Mucosa of stomach (tissue), 1 donor: ENCODE data around the gene CADM4.

ENCODE experiments used
- H3K27me3 ChIP-seq: one replicate; pipeline ENCODE4 v1.7.0; 2013; ENCODE audit warnings: mild to moderate bottlenecking, low read length; ENCODE audit not compliant: control insufficient read depth, insufficient read depth
- H3K36me3 ChIP-seq: one replicate; pipeline ENCODE4 v1.7.0; 2013; ENCODE audit warnings: low read length; ENCODE audit not compliant: control insufficient read depth, insufficient read depth
- H3K4me1 ChIP-seq: one replicate; pipeline ENCODE4 v1.7.0; 2013; ENCODE audit warnings: mild to moderate bottlenecking, low read length; ENCODE audit not compliant: control insufficient read depth, insufficient read depth
- H3K4me3 ChIP-seq: one replicate; pipeline ENCODE4 v1.7.0; 2013; ENCODE audit warnings: low read length
- H3K9ac ChIP-seq: one replicate; pipeline ENCODE4 v1.7.0; 2013; ENCODE audit warnings: mild to moderate bottlenecking, low read length, moderate library complexity
- H3K9me3 ChIP-seq: one replicate; pipeline ENCODE4 v1.7.0; 2013; ENCODE audit warnings: mild to moderate bottlenecking, low read length, moderate library complexity; ENCODE audit not compliant: control insufficient read depth
- donor health status: Pancreatic carcinoma.

CADM4 gene

GRCh38 chr19:43675269-43675879 lies 35.7 kb upstream of the CADM4 start:
- Histone ChIP-seq H3K4me3 (no peak overlapping the region), H3K36me3 (no peaks in the 10 kb centered on the region), H3K4me1 (peaks cover 63% of the 10 kb centered on the region), H3K9ac (peak overlapping the region; percentile 48), H3K9me3 (no peaks in the 10 kb centered on the region), H3K27me3 (no peaks in the 10 kb centered on the region)

GRCh38 chr19:43674596-43674995 lies 34.9 kb upstream of the CADM4 start:
- no peaks in the 10 kb centered on the region for H3K36me3 ChIP-seq
- H3K4me3 ChIP-seq = no peak overlapping the region
- peak overlapping the region; percentile 48 for H3K9ac ChIP-seq
- H3K9me3 ChIP-seq = no peaks in the 10 kb centered on the region
- H3K4me1 ChIP-seq = peaks cover 60% of the 10 kb centered on the region
- no peaks in the 10 kb centered on the region for H3K27me3 ChIP-seq

- Histone ChIP-seq H3K27me3 (no peaks in the 10 kb centered on the region), H3K36me3 (no peaks in the 10 kb centered on the region), H3K4me1 (peaks cover 56% of the 10 kb centered on the region), H3K9ac (peak overlapping the region; percentile 48), H3K4me3 (no peak overlapping the region), H3K9me3 (no peaks in the 10 kb centered on the region)
These were observed 34.5 kb upstream of the CADM4 start for GRCh38 chr19:43674183-43674582.

- Histone ChIP-seq H3K4me3 (no peak overlapping the region), H3K9me3 (no peaks in the 10 kb centered on the region), H3K36me3 (no peaks in the 10 kb centered on the region), H3K4me1 (peaks cover 54% of the 10 kb centered on the region), H3K27me3 (no peaks in the 10 kb centered on the region), H3K9ac (no peak overlapping the region)
These were observed 34.0 kb upstream of the CADM4 start for GRCh38 chr19:43673637-43674036.

GRCh38 chr19:43672061-43672679 lies 32.5 kb upstream of the CADM4 start:
- H3K9me3 ChIP-seq = no peaks in the 10 kb centered on the region
- no peaks in the 10 kb centered on the region for H3K27me3 ChIP-seq
- H3K36me3 ChIP-seq = peaks cover under 1% of the 10 kb centered on the region
- no peak overlapping the region for H3K9ac ChIP-seq
- H3K4me1 ChIP-seq = peaks cover 60% of the 10 kb centered on the region
- H3K4me3 ChIP-seq = no peak overlapping the region

- peaks cover 33% of the 10 kb centered on the region for H3K4me1 ChIP-seq
- H3K36me3 ChIP-seq = peaks cover 9% of the 10 kb centered on the region
- H3K9me3 ChIP-seq = no peaks in the 10 kb centered on the region
- peak overlapping the region; percentile 86 for H3K4me3 ChIP-seq
- H3K27me3 ChIP-seq = no peaks in the 10 kb centered on the region
- H3K9ac ChIP-seq = peak overlapping the region; percentile 98
These were observed 28.9 kb upstream of the CADM4 start for GRCh38 chr19:43668406-43669109.

DNA sequence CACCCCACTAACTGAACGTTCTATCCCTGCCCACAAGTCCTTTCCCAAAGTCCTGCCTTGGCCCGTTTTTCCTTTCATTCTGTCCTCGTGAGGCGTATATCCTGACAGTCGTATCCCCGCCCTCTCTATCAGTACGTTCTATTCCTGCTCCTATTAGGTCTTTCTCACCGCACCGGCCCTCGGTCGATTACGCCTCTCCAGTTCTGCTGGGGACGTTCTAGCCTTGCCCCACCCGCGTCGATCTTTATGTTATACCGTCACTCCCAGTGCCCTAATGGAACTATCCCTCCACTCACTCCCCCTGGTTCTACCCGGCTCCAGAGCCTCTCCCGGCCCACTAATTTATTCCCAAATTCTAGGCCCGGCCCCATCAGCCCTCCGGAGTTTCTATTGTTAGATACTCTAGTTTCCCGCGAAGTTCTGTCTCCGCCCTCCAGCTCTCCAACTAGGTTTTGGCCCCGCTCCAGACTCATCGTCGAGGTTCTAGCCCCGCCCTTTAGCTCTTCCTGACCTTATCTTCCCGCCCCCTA lies 28.3 kb upstream of the CADM4 start:
- H3K9me3 ChIP-seq = no peaks in the 10 kb centered on the region
- peaks cover 9% of the 10 kb centered on the region for H3K36me3 ChIP-seq
- H3K4me1 ChIP-seq = peaks cover 27% of the 10 kb centered on the region
- no peaks in the 10 kb centered on the region for H3K27me3 ChIP-seq
- no peak overlapping the region for H3K9ac ChIP-seq
- peak overlapping the region; percentile 26 for H3K4me3 ChIP-seq

DNA sequence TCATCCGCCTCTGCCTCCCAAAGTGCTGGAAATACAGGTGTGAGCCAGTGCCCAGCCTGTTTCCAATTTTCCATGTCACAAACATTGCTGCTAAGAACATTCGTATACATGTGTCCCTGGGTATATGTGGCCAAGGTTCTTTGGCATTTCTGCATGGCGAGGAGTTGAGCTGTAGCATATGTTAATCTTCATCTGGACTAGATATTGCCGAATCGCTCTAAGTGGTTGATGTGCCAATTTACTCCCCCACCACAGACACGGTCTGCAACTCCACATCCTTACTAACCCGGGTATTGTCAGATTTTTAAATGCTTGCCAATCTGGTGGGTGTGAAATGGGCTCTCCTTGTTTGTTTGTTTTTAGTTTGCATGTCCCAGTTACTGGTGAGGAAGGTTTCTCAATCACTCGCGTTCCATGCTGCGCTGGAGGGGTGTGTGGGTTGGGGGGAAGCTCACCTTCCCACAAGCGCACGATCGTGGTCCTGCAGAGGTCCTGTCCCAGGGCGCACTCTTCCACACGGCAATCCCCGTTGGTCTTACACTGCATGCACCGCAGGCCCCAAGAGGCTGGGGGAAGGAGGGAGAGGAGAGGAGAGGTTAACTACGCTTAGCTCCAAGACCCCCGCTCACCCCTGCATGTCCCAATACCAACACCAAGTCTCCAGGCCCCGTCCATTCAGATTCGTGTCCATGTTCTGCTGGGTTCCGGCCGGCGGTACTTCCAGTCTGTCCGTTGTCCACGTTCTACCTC lies 27.7 kb upstream of the CADM4 start:
- Histone ChIP-seq H3K4me3 (peak overlapping the region; percentile 26), H3K36me3 (peaks cover 9% of the 10 kb centered on the region), H3K27me3 (no peaks in the 10 kb centered on the region), H3K9me3 (no peaks in the 10 kb centered on the region), H3K9ac (no peak overlapping the region), H3K4me1 (peaks cover 23% of the 10 kb centered on the region)

DNA sequence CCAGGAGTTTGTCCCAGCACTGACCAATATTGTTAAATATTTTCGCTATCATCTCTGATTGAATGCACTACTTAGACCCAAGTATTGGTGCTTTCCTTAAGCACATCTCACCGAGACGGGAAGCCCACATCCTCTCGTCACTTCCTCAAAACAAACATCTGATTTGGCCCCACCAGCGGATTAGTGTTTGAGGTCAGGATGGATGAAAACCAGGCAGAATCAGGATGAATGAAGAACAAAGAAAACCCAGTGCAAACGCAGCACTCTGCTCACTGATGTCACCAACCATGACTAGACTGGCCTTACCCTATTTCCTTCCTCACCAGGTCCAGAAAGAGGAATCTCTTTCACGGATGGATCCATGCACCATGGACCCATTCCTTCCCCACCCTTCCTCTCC lies 24.4 kb upstream of the CADM4 start:
- H3K36me3 ChIP-seq = peaks cover 9% of the 10 kb centered on the region
- H3K27me3 ChIP-seq = no peaks in the 10 kb centered on the region
- H3K4me3 ChIP-seq = no peak overlapping the region
- peaks cover 9% of the 10 kb centered on the region for H3K4me1 ChIP-seq
- no peaks in the 10 kb centered on the region for H3K9me3 ChIP-seq
- no peak overlapping the region for H3K9ac ChIP-seq

DNA sequence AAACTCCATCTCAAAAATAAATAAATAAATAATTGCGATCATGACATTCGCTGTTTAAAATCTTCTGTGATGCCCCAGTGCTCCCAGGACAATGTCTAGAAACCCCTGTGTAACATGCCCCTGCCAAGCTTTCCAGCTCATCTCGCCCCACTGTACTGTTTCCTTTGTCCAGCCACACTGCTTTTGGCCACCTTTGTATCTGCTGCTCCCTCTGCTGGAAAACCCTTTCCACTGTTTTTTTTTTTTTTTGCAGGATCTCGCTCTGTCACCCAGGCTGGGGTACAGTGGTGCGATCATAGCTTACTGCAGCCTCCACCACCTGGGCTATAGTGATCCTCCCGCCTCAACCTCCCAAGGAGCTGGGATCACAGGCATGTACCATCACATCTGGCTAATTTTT lies 22.8 kb upstream of the CADM4 start:
- peaks cover 2% of the 10 kb centered on the region for H3K4me1 ChIP-seq
- peaks cover 9% of the 10 kb centered on the region for H3K36me3 ChIP-seq
- no peaks in the 10 kb centered on the region for H3K27me3 ChIP-seq
- no peak overlapping the region for H3K4me3 ChIP-seq
- no peak overlapping the region for H3K9ac ChIP-seq
- H3K9me3 ChIP-seq = no peaks in the 10 kb centered on the region

DNA sequence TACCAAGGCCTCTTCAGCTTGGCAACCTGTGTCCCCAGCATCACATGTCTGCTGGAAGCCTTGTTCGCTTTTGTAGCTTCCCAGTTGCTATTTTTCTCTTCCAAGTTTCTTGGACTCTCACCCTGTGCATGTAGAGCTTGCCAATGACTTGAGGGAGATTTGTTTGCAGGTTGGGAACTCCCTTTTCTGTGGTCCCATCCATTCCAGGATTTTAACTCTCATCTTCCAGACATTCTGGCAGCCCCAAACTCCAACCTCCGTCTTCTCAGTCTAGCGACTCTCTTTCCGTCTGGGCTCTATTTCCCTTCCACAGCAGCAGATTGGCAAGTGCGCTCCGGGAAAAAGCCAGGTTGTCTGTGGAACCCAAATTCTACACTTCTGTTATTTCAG lies 21.3 kb upstream of the CADM4 start:
- H3K27me3 ChIP-seq = no peaks in the 10 kb centered on the region
- no peak overlapping the region for H3K4me3 ChIP-seq
- no peaks in the 10 kb centered on the region for H3K4me1 ChIP-seq
- no peak overlapping the region for H3K9ac ChIP-seq
- H3K36me3 ChIP-seq = peaks cover 4% of the 10 kb centered on the region
- H3K9me3 ChIP-seq = no peaks in the 10 kb centered on the region
